GM10266 (cell line): ENCODE measurements around the gene HORMAD2.

ENCODE experiments used
- DNase-seq: peaks from one replicate; pipeline ENCODE4 v3.0.0; 2012; ENCODE audit errors: extremely low spot score
- TF ChIP-seq, protein P1 (sequence below): IDR thresholded peaks from 2 replicates; pipeline ENCODE4 v1.5.1; 2012; ENCODE audit warnings: mild to moderate bottlenecking, low read depth; ENCODE audit not compliant: control insufficient read depth, insufficient read depth; ENCODE audit errors: missing control alignments

HORMAD2 gene

DNA sequence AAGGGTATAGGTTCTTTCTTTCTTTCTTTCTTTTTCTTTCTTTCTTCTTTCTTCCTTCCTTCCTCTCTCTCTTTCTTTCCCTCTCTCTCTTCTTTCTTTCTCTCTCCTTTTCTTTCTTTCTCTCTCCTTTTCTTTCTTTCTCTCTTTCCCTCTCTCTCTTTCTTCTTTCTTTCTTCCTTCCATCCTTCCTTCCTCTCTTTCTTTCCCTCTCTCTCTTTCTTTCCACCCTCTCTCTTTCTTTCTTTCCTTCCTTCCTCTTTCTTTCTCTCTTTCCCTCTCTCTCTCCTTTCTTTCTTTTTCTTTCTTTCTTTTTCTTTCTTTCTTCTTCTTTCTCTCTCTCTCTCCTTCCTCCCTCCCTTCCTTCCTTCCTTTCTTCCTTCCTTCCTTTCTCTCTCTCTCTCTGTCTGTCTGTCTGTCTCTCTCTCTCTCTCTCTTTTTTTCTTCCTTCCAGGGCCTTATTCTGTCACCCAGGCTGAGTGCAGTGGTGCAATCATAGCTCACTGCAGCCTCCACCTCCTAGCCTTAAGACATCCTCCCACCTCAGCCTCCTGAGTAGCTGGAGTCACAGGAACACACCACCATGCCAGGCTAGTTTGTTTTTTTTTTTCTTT, 139.5 kb downstream of the HORMAD2 start:
- TF ChIP-seq, protein P1, sequence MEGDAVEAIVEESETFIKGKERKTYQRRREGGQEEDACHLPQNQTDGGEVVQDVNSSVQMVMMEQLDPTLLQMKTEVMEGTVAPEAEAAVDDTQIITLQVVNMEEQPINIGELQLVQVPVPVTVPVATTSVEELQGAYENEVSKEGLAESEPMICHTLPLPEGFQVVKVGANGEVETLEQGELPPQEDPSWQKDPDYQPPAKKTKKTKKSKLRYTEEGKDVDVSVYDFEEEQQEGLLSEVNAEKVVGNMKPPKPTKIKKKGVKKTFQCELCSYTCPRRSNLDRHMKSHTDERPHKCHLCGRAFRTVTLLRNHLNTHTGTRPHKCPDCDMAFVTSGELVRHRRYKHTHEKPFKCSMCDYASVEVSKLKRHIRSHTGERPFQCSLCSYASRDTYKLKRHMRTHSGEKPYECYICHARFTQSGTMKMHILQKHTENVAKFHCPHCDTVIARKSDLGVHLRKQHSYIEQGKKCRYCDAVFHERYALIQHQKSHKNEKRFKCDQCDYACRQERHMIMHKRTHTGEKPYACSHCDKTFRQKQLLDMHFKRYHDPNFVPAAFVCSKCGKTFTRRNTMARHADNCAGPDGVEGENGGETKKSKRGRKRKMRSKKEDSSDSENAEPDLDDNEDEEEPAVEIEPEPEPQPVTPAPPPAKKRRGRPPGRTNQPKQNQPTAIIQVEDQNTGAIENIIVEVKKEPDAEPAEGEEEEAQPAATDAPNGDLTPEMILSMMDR, result no peak
- DNase-seq, result no peak

DNA sequence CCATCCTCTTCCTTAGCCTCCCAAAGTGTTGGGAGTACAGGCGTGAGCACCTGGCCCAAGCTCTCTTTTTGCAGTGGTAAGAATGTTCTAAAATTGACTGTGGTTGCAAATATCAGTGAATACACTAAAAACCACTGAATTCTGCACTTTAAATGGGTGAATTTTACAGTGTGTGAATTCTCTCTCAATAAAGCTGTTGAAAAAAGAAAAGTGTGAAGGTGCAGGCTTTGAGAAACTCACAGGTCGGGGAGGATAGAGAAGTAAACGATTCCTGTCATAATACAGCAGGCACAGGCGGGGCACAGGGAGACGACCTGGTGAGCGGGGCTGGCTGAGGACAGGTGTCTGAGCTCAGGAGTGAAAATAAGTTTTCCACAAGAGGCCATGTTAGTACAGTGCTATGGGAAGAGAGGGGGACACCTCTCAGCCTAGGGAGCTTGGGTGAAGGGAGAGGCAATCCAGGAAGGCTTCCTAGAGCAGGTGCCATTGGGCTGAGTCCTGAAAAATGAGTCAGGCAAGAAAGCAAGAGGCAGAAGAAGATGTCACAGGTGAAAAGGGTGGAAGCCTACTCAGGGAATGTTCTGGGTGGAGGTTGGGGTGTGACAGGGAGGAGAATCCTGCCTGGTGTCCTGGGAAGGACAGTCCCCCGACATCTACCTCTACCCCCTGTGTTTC, 140.2 kb downstream of the HORMAD2 start:
- no peak for DNase-seq
- TF ChIP-seq, protein P1, result no peak

DNA sequence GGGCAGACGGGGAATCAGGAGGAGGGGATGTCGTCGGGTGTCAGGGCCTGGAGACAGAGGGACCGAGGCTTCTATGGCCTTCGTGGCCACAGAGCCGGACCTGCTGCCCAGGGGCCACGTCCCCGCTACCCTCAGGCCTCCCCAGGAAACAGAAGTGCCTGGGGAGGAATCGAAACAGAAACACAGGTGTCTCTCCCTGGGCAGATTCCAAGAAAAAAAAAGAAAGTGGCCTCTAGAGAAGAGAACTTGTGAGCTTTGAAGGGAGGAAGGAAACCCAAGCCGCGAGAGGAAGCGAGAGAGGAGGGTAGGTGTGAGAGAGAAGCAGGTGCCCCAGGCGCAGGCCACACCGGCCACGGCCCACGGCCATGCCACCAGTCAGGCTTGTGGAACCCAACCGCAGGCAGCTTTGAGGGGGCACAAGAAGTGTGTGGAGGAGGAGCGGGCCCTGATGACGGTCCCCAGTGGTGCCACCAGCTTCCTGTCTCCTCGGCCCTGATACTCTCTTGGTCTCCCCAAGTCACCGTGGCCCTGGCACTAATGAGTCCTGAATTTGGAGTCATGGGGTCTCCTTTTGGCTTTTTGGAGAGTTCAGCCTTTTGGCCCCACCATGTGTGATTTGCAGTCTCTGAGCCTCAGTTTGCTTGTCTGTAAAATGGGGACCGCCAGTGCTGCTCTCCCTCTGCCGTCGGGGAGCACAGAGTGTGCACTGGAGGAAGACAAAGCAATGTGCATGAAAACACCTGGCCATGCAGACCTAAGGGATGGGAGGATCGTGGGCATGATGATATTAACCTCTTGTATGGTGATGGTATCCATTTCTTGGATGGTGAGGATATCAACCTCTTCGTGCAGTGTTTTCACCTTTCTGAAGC, 141.1 kb downstream of the HORMAD2 start:
- no peak for DNase-seq
- TF ChIP-seq, protein P1, result no peak

DNA sequence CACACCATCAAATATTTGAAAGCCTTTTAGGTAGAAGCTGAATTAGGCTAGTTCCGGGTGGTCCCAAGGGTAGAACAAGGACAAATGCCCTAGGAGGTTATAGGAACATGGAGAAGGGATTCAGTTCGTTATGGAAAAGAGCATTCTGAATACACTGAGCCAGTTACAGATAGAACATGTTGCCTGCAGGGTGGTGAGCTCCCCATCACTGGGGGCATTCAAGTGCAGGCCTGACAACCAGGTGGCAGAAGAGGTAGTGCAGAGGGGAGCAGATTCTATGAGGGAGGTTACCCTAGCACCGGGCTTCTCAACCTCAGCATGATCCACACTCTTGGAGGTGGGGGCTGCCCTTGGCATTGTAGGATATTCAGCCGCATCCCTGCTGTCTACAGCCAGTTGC, 142.1 kb downstream of the HORMAD2 start:
- DNase-seq, result no peak
- TF ChIP-seq, protein P1, result no peak

DNA sequence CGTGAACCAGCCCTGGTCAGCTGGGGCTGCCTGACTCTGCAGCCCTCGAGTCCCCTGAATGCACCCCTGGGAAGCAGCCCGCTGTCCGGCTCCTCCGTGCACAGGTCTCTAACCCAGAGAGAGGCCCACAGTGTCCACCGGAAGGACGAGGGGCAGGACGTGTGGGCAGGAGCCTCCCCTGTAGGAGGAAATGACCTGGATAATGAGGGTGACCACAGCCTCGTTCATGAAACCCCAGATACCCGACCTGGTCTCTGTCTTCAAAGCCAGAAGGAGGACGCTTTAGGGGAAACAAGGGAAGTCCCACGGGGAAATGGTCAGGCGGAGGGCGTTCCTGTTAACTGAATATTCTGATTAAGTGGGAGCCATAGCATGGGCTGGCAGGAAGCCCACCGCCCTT, 143.0 kb downstream of the HORMAD2 start:
- TF ChIP-seq, protein P1, result no peak

DNA sequence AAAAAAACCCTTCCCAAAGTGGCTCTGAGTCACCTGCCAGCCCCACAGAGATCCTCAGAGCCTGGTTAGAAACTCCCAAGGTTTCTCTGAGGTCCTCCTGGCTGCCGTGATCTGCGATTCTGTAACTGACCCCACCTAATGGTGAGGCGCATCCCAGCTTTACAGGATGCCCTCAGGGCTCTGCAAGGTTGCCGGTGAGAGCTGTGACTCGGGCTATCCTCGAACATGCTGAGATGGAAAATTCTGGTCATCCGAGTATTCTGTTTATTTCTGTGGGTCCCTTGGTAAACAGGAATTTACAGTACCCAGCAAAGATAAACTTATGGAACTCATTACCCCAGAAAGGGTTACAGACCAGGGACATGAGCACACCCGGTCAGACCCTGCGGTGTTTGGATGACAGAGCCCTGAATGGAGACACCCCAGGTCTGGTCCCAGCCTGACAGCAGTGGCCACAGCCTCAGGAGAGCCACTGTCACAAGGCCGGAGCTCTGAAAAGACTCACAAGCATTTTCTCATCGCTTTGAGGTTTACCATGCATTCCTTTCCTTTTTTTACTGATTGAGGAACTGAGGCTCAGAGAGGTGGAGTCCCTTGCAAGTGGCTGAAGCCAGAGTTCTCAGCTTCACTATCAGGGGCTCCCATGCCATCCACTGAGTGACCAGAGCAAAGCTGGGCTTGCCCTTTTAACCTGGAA, 144.0 kb downstream of the HORMAD2 start:
- peak; percentile 57 for DNase-seq
- TF ChIP-seq, protein P1, result no peak

More for the DNA sequence above, 143.0 kb downstream of the HORMAD2 start:
- no peak for DNase-seq
